Skin epidermis (tissue), 12 donors: ENCODE results near the gene SIT1.
A peak's percentile ranks its signal among the peaks of the same experiment; 100 is the strongest.

ENCODE experiments used
- H3K27ac ChIP-seq, 21 experiments: fragments of 200-600 bp; sonication (generic) in 11 of 21; one replicate each; pipeline ENCODE4 v1.5.0; 2020; ENCODE audit warnings: mild to moderate bottlenecking in 3 of 21, inconsistent platforms in 2 of 21, moderate library complexity in 2 of 21
- H3K4me3 ChIP-seq, 7 experiments: fragments of 200-600 bp; sonication (generic) in 2 of 7; one replicate each; pipeline ENCODE4 v1.5.0; 2020; ENCODE audit warnings: inconsistent platforms in 2 of 7, mild to moderate bottlenecking in 2 of 7, moderate library complexity in 1 of 7

The SIT1 gene

GRCh38 chr9:35664531-35665470, 14.1 kb upstream of the SIT1 start, which contains the start of gene ARHGEF39:
Gene ARHGEF39 (minus strand): TSS chr9:35665195. CDS start chr9:35665169, 26 bp downstream.
- Histone ChIP-seq H3K4me3 (peak within 1 kb of the TSS; percentile 31 to 57 (median 52)), H3K27ac (peak within 1 kb of the TSS in 20 of 21 experiments; percentile 18 to 79 (median 52))

- no peak overlapping the region for H3K4me3 ChIP-seq
- peak overlapping the region in 13 of 21 experiments; percentile 2 to 80 (median 50) for H3K27ac ChIP-seq
These were observed 11.7 kb upstream of the SIT1 start for GRCh38 chr9:35662437-35662836.

DNA sequence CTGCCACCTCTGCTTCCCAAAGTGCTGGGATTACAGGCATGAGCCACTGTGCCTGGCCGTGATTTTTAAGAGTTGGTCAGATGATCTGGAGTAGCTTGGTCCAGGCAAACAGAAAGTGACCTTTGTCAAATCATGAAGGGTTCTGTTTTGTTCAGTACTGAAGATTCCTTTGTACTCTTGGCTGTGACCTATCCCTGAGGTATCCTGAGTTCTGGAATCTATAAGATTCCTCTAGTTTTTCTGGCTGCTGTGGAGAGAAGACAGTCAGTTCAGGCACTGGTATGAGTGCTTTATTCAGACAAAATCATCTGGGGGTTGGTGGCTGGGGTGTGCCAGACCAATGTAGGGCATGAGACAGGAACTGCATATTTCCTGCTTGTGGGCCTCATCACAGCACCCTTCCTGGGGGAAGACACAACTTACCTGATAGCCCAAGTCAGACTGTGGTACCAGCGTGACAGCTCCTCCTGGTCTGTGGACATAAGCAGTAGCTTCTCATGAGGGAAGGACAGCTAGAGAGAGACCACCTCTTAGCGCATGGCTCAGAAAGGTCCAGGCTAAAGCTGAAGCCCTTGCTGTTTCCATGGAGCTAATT, 11.1 kb upstream of the SIT1 start:
- peak overlapping the region in 15 of 21 experiments; percentile 1 to 80 (median 49) for H3K27ac ChIP-seq

DNA sequence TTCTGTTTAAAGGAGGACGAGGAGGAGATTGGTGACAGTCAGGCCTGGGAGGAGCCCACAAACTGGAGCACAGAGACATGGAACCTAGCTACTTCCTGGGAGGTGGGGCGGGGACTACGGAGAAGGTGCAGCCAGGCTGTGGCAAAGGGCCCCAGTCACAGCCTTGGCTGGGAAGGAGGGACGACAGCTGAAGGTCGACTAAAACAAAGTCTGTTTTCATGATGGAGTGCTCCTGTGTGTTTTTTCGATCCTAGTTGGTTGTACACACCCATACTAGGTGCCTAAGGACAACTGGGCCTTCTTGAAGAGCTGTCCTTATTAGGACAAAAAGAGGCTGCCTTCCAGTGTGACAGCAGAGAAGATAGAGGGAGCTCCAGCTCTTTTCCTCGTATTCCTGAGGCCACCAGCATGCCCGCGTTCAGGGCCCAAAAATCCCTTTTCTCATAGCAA, 10.3 kb upstream of the SIT1 start:
- Histone ChIP-seq H3K4me3 (no peak overlapping the region), H3K27ac (peak overlapping the region in 14 of 21 experiments; percentile 1 to 98 (median 56))

More for the DNA sequence above, 11.1 kb upstream of the SIT1 start:
- no peak overlapping the region for H3K4me3 ChIP-seq

GRCh38 chr9:35659340-35659739, 8.6 kb upstream of the SIT1 start:
- peak overlapping the region in 14 of 21 experiments; percentile 93 to 100 (median 98) for H3K27ac ChIP-seq
- peak overlapping the region in 5 of 7 experiments; percentile 65 to 97 (median 96) for H3K4me3 ChIP-seq

DNA sequence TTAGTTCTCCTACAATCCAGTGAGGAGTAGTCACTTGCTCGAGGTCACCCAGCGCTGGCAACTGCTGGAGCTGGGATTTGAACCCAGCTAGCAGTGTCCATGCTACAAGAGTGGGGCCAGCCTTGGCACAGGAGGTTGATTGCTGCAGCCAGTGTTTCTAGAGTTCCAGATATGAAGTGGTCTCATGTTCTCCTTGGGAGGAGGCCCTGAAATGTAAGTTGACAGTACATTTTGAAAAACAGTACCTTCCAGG, 8.2 kb upstream of the SIT1 start:
- peak overlapping the region; percentile 65 to 97 (median 94) for H3K4me3 ChIP-seq

GRCh38 chr9:35658137-35658967, 7.6 kb upstream of the SIT1 start, which contains the start of gene CCDC107:
Gene CCDC107 (plus strand): TSS chr9:35658292. CDS start chr9:35658380, 88 bp downstream.
- H3K4me3 ChIP-seq: peak within 1 kb of the TSS; percentile 65 to 97 (median 94)
- peak within 1 kb of the TSS; percentile 83 to 100 (median 99) for H3K27ac ChIP-seq

More for the DNA sequence above, 8.2 kb upstream of the SIT1 start:
- peak overlapping the region in 20 of 21 experiments; percentile 89 to 100 (median 99) for H3K27ac ChIP-seq

DNA sequence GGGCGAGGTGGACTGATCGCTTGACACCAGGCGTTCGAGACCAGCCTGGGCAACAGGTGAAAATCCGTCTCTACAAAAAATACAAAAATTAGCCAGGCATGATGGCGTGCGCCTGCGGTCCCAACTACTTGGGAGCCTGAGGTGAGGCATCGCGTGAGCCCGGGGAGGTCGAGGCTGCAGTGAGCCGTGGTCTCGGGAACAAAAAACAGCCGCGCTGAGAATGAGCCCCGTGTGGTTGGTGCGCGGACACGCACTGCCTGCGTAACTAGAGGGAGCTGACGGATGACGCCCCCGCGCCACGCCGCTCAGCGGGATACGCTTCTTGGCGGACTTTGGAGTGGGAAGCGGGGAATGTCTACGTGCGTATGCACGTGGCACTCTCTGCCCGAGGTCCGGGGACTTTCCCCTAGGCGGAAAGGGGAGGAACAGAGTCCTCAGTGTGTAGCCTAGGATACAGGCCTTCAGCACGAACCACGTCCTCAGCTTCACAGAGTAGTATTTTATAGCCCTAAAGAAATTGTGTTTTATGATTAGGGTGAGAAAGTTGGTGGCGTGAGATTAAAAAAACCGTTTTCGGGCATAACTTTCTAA, 6.9 kb upstream of the SIT1 start, which contains the start of gene RMRP:
RMRP (minus strand) TSS at position 474 of the 591 bp plus-strand sequence.
- Histone ChIP-seq H3K4me3 (peak within 1 kb of the TSS; percentile 65 to 97 (median 94)), H3K27ac (peak within 1 kb of the TSS; percentile 83 to 100 (median 99))

DNA sequence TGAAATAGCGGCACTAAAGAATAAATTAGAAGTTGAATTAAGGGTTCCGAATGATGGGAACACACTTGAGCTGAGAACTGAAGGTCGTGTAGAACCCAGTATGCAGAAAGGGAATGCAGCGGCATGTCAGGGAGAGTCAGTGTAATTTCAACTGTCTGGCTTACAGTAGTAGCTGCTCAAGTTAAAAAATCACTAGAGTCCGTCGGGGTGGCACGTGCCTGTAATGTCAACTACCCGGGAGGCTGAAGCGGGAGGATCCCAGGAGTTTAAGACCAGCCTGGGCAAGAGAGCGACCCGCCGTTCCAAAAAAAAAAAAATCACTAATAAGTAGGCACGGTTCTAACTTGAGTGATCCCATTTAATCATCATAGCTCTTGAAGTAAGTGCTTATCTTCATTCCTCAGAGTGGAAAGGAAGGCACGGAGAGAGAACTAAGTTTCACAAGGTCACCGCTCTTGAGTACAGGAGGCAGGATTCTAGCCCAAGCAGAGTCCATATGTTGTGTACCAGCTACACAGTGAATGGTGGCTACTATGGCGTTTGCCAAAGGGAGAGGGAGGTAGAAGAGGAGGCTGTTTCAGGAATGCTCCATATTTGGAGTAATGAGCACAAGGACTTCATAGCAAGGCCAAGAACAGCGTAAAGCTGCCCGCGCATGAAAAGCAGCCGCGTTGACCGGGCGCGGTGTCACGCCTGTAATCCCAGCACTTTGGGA, 6.3 kb upstream of the SIT1 start:
- Histone ChIP-seq H3K27ac (peak overlapping the region in 19 of 21 experiments; percentile 89 to 100 (median 99)), H3K4me3 (peak overlapping the region in 6 of 7 experiments; percentile 8 to 97 (median 95))

- Histone ChIP-seq H3K4me3 (no peak overlapping the region), H3K27ac (peak overlapping the region in 2 of 21 experiments; percentile 54 to 100)
These were observed 5.6 kb upstream of the SIT1 start for GRCh38 chr9:35656348-35656747.

DNA sequence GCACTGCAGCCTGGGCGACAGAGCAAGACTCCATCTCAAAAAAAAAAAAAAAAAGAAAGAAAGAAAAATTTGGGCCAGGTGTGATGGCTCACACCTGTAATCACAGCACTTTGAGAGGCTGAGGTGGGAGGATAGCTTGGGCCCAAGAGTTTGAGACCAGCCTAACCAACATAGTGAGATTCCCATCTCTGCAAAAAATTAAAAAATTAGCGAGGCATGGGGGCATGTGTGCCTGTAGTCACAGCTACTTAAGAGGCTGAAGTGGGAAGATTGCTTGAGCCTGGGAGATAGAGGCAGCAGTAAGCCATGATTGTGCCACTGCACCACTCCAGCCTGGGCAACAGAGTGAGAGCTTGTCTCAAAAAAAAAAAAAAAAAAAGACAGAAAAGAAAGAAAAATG, 2.9 kb upstream of the SIT1 start:
- no peak overlapping the region for H3K4me3 ChIP-seq
- peak overlapping the region in 4 of 21 experiments; percentile 30 to 72 (median 52) for H3K27ac ChIP-seq

GRCh38 chr9:35652829-35653209, 2.1 kb upstream of the SIT1 start:
- H3K27ac ChIP-seq: peak overlapping the region in 9 of 21 experiments; percentile 7 to 72 (median 30)

DNA sequence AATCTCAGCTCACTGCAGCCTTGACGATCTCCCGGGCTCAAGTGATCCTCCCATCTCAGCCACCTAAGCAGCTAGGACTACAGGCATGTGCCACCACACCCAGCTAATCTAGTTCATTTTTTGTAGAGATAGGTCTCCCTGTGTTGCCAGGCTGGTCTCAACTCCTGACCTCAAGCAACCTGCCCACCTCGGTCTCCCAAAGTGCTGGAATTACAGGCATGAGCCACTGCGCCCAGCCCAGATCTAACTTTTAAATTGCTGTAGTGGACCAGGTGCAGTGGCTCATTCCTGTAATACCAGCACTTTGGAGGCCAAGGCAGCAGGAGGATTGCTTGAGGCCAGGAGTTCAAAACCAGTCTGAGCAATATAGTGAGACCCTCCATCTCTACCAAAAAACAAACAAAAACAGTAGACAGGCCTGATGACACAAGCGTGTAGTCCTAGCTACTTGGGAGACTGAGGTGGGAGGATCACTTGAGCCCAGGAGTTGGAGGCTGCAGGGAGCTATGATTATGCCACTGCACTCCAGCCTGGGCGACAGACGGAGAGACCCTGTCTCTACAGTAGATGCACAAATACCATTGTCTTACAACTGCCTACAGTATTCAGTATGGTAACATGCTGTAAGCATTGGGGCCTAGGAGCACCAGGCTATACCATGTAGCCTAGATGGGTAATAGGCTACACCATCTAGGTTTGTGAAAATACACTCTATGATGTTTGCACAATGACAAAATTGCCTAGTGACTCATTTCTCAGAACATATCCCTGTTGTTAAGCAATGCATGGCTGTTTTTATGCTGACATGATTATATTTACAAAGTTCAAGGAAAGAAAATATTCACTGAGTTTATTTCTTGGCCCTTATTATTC, 1.5 kb upstream of the SIT1 start:
- H3K4me3 ChIP-seq: no peak overlapping the region
- H3K27ac ChIP-seq: peak overlapping the region in 7 of 21 experiments; percentile 6 to 97 (median 67)

More at GRCh38 chr9:35652829-35653209, 2.1 kb upstream of the SIT1 start:
- no peak overlapping the region for H3K4me3 ChIP-seq

GRCh38 chr9:35649431-35650340, 1.0 kb downstream of the SIT1 start:
- H3K4me3 ChIP-seq: peak overlapping the region; percentile 18 to 47 (median 27)
- peak overlapping the region in 20 of 21 experiments; percentile 6 to 97 (median 75) for H3K27ac ChIP-seq

GRCh38 chr9:35646533-35647265, 4.0 kb downstream of the SIT1 start:
- Histone ChIP-seq H3K27ac (peak overlapping the region; percentile 46 to 97 (median 87)), H3K4me3 (peak overlapping the region; percentile 37 to 55 (median 48))

DNA sequence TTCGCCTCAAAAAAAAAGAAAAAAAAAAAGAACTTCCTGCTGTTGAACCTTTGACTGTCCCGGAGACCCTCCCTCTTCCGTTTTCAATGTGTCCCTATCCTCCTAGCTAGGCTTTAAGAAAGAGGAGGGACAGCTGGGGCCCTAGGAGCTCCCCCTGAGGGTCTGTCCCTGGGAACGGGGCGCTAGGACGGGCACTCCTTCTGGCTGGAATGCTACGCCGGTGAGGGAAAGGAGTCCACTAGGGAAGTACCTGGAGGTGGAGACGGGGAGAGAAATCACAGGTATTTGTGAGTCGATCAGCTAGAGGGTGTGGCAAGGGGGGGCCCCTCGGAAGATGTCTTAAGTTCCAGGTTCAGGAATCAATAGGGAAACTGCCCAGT, 4.6 kb downstream of the SIT1 start:
- Histone ChIP-seq H3K4me3 (peak overlapping the region; percentile 37 to 55 (median 48)), H3K27ac (peak overlapping the region; percentile 46 to 97 (median 87))
